ENCODE measurements around the gene HOXC13. TPM values are rescaled to one million over a fixed set of nuclear protein-coding genes. Genes with fewer than 3 reads are reported as not detected.

Gene HOXC13
- total and polyA plus RNA-seq, 2 donors (not counting 1 experiment from before 2014, with no cell fraction given) = not detected

DNA sequence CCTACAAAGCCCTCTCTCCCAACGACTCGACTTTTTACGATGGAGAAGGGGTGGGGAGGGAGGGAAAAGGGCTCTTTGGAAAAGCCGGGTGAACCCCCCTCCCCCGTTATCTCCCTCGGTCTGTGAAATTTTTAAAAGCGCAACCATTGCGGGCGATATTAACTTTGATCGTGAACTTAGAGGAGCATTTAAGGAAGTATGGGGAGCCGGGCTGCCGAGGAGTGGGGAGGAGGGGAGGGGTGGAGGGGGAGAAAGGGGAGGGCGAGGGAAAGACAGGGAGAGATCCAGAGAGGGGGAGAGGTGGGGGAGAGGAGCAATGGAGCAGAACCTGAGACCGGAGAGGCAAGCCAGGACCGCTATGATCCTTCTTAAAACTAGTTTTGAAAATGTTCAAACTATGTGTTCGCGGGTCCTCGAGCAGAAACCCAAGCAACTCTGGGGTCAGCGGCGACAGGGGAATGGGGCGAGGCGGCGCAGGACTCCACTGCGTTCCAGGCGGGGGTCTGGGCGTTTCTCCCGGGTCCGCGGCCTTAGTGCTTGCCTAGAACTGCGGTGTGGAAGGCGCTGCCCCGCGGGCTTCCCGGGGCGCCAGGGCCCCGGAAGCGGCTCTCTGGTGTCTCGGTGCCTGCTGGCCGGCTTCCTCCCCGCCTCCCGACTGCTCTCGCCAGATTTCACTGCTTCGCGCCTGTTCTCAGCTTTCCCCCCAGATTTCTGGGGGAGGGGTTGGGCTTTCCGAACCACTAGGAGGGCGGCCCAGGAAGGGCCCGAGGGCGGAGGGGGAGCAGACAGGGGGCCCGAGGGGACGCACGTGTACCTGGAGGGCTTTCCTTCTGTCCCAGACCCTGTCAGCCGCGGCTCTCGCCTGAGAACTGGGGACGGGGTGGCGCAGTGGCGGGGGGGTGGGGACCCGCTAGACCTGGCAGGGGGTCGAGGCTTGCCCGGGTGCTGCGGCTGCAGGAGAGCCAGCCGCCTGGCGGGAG is 35.7 kb downstream of the HOXC13 start, which contains the start of gene HOTAIR:
HOTAIR (minus strand) TSS at position 871 of the 980 bp plus-strand sequence.
- no peak for DNase-seq (ENCODE audit: low read depth in 2 of 2)
- no peak for TF ChIP-seq CTCF (conservative IDR thresholded peaks at IDR 0.05 in 1 of 2, IDR thresholded peaks at IDR 0.05 in 1 of 2; ENCODE audit: low read depth in 1 of 2, low read length in 2 of 2)
- peak; percentile 88 for TF ChIP-seq EZH2 (IDR thresholded peaks at IDR 0.05; ENCODE audit: low read length, missing control alignments)
- Histone ChIP-seq H3K4me2 (ENCODE audit: extremely low read depth, insufficient read depth, low read length) (no peak within 1 kb of the TSS), H2AFZ (ENCODE audit: low read length) (no peak within 1 kb of the TSS), H3K27me3 (ENCODE audit: control insufficient read depth, insufficient read depth, low read length) (peaks cover 92% of the 10 kb centered on the region), H3K36me3 (ENCODE audit: control insufficient read depth, insufficient read depth, low read length) (no peaks in the 10 kb centered on the region), H4K20me1 (ENCODE audit: control insufficient read depth, extremely low read depth, insufficient read depth, low read length) (no peaks in the 10 kb centered on the region), H3K27ac (ENCODE audit: insufficient read depth, low read length) (no peak within 1 kb of the TSS), H3K9ac (ENCODE audit: insufficient read depth, low read length) (no peak within 1 kb of the TSS), H3K4me3 (replicated peaks in 1 of 4; ENCODE audit: control extremely low read depth in 1 of 4, insufficient read depth in 1 of 4, low read depth in 3 of 4, low read length in 4 of 4) (peak within 1 kb of the TSS in 1 of 4 experiments; percentile 22), H3K9me3 (ENCODE audit: control insufficient read depth, insufficient read depth, low read depth, low read length) (no peaks in the 10 kb centered on the region), H3K79me2 (ENCODE audit: control insufficient read depth, insufficient read depth, low read length) (no peaks in the 10 kb centered on the region), H3K4me1 (ENCODE audit: control insufficient read depth, extremely low read depth, insufficient read depth, low read length) (no peaks in the 10 kb centered on the region)

DNA sequence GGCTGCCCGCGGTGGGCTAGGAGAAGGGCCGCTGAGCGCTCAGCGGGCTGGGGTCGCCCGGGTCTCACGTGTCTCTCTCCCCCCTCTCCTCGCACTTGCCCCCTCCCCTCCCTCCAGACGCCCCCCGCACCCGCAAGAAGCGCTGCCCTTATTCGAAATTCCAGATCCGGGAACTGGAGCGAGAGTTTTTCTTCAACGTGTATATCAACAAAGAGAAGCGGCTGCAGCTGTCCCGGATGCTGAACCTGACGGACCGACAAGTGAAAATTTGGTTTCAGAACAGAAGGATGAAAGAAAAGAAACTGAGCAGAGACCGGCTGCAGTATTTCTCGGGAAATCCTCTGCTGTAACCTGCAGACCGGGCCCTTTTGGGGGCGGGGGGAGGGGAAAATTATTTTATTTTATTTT is 36.4 kb downstream of the HOXC13 start:
- DNase-seq (ENCODE audit: low read depth in 2 of 2) = no peak
- Histone ChIP-seq H3K79me2 (ENCODE audit: control insufficient read depth, insufficient read depth, low read length) (no peaks in the 10 kb centered on the region), H3K4me1 (ENCODE audit: control insufficient read depth, extremely low read depth, insufficient read depth, low read length) (no peaks in the 10 kb centered on the region), H3K27me3 (ENCODE audit: control insufficient read depth, insufficient read depth, low read length) (peaks cover 92% of the 10 kb centered on the region), H3K36me3 (ENCODE audit: control insufficient read depth, insufficient read depth, low read length) (no peaks in the 10 kb centered on the region), H3K4me3 (replicated peaks in 1 of 4; ENCODE audit: control extremely low read depth in 1 of 4, insufficient read depth in 1 of 4, low read depth in 3 of 4, low read length in 4 of 4) (no peak overlapping the region), H3K4me2 (ENCODE audit: extremely low read depth, insufficient read depth, low read length) (no peak overlapping the region), H2AFZ (ENCODE audit: low read length) (no peak overlapping the region), H3K9me3 (ENCODE audit: control insufficient read depth, insufficient read depth, low read depth, low read length) (no peaks in the 10 kb centered on the region), H4K20me1 (ENCODE audit: control insufficient read depth, extremely low read depth, insufficient read depth, low read length) (no peaks in the 10 kb centered on the region), H3K27ac (ENCODE audit: insufficient read depth, low read length) (no peak overlapping the region), H3K9ac (ENCODE audit: insufficient read depth, low read length) (no peak overlapping the region)
- TF ChIP-seq EZH2 (IDR thresholded peaks at IDR 0.05; ENCODE audit: low read length, missing control alignments) = peak; percentile 47
- TF ChIP-seq CTCF (conservative IDR thresholded peaks at IDR 0.05 in 1 of 2, IDR thresholded peaks at IDR 0.05 in 1 of 2; ENCODE audit: low read depth in 1 of 2, low read length in 2 of 2) = no peak

- no peaks in the 10 kb centered on the region for H4K20me1 ChIP-seq (ENCODE audit: control insufficient read depth, extremely low read depth, insufficient read depth, low read length)
- no peak overlapping the region for H3K4me3 ChIP-seq (replicated peaks in 1 of 4; ENCODE audit: control extremely low read depth in 1 of 4, insufficient read depth in 1 of 4, low read depth in 3 of 4, low read length in 4 of 4)
- H3K27ac ChIP-seq (ENCODE audit: insufficient read depth, low read length) = no peak overlapping the region
- no peak overlapping the region for H3K9ac ChIP-seq (ENCODE audit: insufficient read depth, low read length)
- H3K4me1 ChIP-seq (ENCODE audit: control insufficient read depth, extremely low read depth, insufficient read depth, low read length) = no peaks in the 10 kb centered on the region
- no peaks in the 10 kb centered on the region for H3K9me3 ChIP-seq (ENCODE audit: control insufficient read depth, insufficient read depth, low read depth, low read length)
- H3K4me2 ChIP-seq (ENCODE audit: extremely low read depth, insufficient read depth, low read length) = no peak overlapping the region
- H3K27me3 ChIP-seq (ENCODE audit: control insufficient read depth, insufficient read depth, low read length) = peaks cover 92% of the 10 kb centered on the region
- no peak overlapping the region for H2AFZ ChIP-seq (ENCODE audit: low read length)
- DNase-seq (ENCODE audit: low read depth in 2 of 2) = no peak
- TF ChIP-seq CTCF (conservative IDR thresholded peaks at IDR 0.05 in 1 of 2, IDR thresholded peaks at IDR 0.05 in 1 of 2; ENCODE audit: low read depth in 1 of 2, low read length in 2 of 2) (no peak), EZH2 (IDR thresholded peaks at IDR 0.05; ENCODE audit: low read length, missing control alignments) (peak; percentile 85)
- H3K36me3 ChIP-seq (ENCODE audit: control insufficient read depth, insufficient read depth, low read length) = no peaks in the 10 kb centered on the region
- no peaks in the 10 kb centered on the region for H3K79me2 ChIP-seq (ENCODE audit: control insufficient read depth, insufficient read depth, low read length)
These were observed 37.0 kb downstream of the HOXC13 start for GRCh38 chr12:53975479-53976152.

Data from fibroblast of lung (primary cell).